GM19455 (cell line): ENCODE data around the gene AKIRIN2.
"Not testable (repeated sequence)": the region's sequence is repeated elsewhere in the genome, so short reads cannot be mapped to it uniquely, and the experiment has no call there.

Source experiments
- ATAC-seq: cut with Tn5 transposase; IDR thresholded peaks from one replicate; pipeline ENCODE4 v1.9.1; 2021; ENCODE audit not compliant: unreplicated experiment

The AKIRIN2 gene

DNA sequence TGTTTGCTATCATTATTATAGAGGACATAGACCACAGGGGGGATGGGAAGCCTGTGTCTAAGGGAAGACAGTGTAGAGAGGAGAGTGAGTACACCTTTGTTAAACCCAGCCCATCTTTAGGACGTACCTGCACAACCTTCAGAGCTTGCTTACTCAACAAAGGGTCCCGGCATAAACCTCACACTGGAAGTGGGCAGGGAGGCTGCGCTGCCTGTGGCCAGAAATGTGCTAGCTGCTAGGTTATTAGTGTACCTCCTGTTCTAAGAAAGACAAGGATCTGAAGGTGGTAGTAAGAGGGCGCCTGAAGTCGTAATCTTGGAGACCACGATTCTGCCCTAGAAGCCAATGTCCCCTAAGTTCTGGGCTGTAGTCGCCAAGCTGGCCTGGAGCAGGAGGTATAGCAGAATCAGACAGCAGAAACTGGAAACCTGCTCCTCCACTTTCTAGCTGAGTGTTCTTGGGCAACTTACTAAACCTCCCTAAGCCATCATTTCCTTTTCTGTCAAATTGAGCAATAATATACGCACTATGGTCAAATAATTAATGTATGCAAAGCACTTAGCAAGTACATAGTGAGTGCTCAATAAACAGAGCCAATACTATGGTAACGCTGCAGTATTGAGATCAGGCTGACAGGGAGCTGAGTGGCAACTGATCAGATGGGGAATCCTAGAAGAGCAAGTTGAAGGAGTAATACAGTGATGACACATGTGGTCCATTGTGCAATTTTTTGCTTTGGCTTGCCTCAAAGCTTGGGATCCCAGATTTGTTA lies 16.8 kb upstream of the AKIRIN2 start:
- ATAC-seq, result no peak

DNA sequence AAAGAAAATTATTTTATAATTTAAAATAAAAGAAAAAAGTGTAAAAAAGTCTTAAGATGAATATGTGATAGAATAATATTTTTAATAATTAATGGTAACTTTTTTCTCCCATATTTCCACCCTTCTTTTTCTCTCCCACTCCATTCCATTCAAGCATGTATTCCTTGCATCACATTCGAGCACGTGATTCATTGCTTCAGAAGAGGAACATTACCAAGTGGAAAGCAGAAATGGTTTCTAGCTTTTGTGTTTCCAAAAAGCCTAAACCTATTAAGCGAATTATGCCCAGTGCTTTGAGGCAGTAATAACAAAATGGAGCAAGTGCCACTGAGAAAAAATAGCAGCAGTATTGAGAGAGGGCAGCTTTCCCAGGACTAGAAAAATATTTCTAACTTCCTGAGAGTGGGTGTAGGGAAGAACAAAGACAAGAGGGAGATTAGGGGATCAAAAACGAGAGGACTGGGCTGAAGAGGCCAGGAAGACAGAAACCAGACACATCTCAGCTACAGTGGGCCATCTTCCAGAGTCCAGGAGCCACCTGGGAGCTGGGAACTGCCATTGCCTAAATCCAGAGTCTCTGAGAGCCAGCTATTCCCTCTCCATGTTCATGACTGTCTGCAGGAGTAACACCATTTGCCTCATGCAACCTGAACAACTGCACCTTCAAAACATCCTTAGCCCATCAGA lies 15.0 kb upstream of the AKIRIN2 start:
- no peak for ATAC-seq

- no peak for ATAC-seq
Observed at GRCh38 chr6:87714093-87714842, 12.2 kb upstream of the AKIRIN2 start.

DNA sequence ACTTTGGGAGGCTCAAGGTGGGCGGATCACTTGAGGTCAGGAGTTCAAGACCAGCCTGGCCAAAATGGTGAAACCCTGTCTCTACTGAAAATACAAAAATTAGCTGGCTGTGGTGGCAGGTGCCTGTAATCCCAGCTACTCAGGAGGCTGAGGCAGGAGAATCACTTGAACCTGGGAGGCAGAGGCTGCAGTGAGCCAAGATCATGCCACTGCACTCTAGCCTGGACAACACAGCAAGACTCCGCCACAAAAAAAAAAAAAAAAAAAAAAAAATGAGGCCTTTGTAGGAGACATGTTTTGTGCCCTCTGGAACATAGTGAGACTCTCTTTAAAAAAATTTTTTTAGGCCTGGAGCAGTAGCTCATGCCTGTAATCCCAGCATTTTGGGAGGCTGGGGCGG lies 10.7 kb upstream of the AKIRIN2 start:
- ATAC-seq, result not testable (repeated sequence)

DNA sequence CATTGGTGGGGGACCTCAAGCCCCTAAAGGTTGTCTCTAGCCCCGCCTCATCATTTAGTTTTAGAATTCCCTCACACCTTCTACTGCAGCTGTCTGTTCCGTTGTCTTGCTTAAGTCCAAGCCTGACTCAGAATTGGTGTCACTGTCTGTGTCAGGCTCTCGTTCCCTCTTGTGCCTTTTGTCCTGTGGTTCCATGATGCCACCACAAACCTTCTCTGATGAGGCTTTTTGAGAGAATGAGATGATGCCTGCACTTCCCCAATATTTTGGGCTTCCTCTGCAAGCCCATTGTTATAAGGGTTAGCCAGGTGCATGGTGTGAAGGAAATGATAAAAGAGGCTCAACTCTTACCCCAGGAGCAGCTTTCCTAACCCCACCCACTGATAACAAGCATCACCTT lies 8.1 kb upstream of the AKIRIN2 start:
- ATAC-seq, result no peak

GRCh38 chr6:87708581-87709427 lies 6.8 kb upstream of the AKIRIN2 start:
- not testable (repeated sequence) for ATAC-seq

GRCh38 chr6:87706187-87706966 lies 4.3 kb upstream of the AKIRIN2 start:
- ATAC-seq, result no peak

GRCh38 chr6:87705070-87705691 lies 3.1 kb upstream of the AKIRIN2 start:
- peak; percentile 47 for ATAC-seq

DNA sequence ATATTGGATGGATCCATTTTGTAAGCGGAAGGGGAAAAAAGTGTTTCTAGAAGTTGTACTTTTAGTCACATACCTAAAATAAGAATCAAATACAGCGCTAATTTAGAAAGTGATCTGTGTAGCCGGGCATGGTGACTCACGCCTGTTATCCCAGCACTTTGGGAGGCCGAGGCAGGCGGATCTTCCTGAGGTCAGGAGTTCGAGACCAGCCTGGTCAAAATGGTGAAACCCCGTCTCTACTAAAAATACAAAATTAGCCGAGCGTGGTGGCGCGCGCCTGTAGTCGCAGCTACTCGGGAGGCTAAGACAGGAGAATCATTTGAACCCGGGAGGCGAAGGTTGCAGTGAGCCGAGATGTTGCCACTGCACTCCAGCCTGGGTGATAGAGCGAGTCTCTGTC lies 1.0 kb upstream of the AKIRIN2 start:
- ATAC-seq, result not testable (repeated sequence)

- ATAC-seq, result peak; percentile 17
Observed at GRCh38 chr6:87702589-87702945, 534 bp upstream of the AKIRIN2 start.

DNA sequence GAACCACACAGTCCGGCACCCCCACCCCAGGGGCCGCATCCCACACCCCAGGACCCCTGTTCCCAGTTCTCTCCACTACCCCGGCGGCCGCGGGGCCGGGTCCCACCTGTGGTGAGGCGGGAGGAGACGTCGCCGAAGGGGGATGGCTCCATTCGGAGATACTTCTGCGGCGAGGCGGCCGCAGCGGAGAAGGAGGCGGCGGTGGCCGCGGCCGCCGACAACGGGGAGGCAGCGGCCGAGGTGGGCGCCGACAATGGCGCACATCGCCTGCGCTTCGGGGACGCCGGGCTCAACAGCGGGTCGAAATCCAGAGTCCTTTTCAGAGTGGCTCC lies 723 bp downstream of the AKIRIN2 start:
- peak; percentile 8 for ATAC-seq

DNA sequence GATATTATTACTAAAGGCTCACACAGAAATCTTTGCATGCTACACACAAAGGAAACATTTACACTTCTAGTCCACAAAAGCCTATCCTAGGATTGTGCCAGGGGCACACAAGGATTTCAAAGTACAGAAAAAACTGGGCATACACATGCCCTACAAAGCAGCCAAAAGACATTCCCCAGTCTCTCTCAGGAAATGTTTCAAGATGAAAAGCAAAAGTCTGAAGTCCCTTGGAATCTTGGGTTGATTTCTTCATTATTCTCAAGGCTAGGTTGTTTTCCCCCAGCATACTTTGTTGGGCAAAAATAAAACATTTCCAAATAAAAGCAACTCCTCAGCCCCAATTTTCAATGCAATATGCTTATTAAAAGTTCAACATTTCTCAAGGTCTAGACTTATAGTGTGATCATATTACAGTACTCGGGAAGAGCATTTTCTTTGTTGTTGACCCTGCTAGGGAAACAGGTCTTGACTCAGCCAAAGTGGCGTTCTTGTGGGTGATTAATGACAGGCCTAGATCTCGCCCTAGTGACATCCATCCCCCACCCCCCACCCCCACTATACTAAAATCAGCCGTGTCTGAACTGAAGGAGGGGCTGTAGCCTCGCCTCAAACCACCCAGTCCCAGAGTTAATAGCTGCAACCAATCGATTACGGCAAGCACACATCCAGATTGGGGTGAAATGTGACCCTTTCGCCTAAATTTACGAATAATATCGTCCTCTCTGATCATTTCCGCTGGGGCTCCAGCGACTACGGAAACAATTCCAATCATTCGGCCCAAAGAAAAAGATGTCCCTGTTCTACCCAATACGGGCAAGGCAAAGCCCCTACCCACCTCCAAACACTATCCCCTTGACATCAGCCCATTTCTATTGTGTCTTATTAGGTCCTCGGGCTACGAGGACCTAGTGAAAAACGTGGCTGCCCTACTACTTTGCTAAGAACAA lies 1.4 kb downstream of the AKIRIN2 start:
- ATAC-seq, result no peak

DNA sequence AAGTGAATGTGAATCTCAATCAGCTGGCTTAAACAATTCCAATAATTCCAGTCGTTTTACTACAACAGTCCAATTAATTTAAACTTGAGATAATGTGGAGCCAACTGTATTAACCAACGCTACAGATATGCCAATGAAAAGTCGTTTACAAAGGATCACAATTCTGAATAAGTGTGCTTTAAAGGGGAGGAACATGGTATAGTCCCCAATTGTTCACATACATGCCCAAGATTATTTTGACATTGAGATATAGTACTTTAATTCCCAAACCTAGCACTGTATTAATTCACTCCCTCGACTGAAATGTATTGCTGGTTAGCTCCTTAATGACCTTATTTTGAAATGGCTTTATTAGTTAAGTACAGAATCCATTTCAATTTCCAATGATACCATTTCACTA lies 2.5 kb downstream of the AKIRIN2 start:
- no peak for ATAC-seq

DNA sequence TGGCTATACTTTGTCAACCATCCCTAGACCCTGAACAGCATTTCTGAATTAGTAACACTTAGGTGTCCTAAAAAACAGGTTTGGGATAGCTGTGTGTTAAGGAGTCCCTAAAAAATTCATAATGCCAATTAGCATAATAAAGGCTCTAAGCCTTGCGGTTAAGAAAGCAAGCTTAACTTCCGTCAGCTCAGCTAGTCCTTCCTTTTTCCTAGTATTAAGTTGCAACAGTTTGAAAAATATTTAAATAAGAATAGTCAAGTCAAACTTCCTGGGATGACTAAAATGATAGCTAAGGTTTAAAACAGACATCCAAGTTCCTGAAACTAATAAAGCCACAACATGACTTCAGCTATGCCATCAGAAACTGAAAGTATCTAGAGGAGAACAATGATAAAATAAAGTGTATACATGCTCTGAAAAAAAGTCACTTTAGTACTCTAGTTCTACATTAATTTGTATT lies 3.5 kb downstream of the AKIRIN2 start:
- ATAC-seq, result no peak

DNA sequence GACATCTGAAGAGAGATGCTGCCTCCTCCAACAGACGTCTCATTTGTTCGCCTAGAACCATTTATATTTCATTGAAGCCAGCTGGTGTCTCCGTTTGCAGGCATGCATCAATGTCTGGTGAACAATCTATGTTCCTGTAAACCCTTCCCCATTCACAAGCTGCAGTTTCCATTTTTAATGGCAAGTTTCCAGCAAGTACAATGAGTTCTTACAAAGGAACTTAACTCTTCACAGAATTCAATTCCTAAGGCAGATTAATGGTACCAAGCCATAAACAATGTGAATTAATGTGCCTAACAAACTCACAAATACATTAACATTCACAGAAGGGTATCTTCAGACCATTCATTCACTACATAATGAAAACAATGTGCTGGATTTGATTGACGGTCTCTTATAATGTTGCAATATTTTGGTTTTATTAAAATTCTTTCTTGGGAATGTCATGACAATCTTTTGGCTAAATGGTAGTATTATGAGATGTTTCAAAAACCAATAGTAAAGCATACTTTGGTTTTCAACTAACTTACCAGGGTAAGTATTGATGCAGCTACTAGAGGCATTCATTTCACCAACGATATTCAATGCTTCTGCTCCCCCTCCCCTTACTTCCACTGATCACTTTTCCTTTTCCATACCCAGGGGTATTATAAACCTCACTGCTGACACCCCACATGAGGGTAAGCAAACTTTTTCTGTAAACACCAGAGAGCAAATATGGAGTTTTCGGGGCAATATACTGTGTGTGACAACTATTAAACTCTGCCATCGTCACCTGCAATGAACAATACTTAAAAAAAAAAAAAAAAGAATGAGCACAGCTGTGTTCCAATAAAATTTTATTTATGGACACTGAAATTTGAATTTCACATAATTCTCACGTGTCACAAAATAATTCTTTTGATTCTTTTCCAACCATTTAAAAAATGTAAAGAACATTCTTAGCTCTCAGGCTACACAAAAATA lies 4.2 kb downstream of the AKIRIN2 start:
- ATAC-seq, result no peak

- ATAC-seq, result not testable (repeated sequence)
Observed at GRCh38 chr6:87696817-87697216, 5.2 kb downstream of the AKIRIN2 start.

- no peak for ATAC-seq
Observed at GRCh38 chr6:87692086-87692485, 9.9 kb downstream of the AKIRIN2 start.

- no peak for ATAC-seq
Observed at GRCh38 chr6:87690441-87690840, 11.6 kb downstream of the AKIRIN2 start.
